ENCODE results near the gene NELL1. TPM values are rescaled to one million over a fixed set of nuclear protein-coding genes. Genes with fewer than 3 reads are reported as not detected.

NELL1 gene
- polyA plus RNA-seq, 1 of the 3 experiments (the other 2 are of a cell fraction), result not detected

GRCh38 chr11:21350613-21351012 lies 681.2 kb downstream of the NELL1 start:
- no peak for DNase-seq
- ChIA-PET POLR2A (no interaction called here), CTCF (no interaction called here)
- no peak overlapping the region for H3K9ac ChIP-seq
- no peaks in the 10 kb centered on the region for H3K9me3 ChIP-seq
- TF ChIP-seq FOSL2 (IDR thresholded peaks at IDR 0.05; ENCODE audit: borderline replicate concordance, low read depth), result no peak
- no peak for TF ChIP-seq MXI1 (IDR thresholded peaks at IDR 0.05; ENCODE audit: low read depth, low read length)
- no peak for TF ChIP-seq TCF12 (IDR thresholded peaks at IDR 0.05)
- no peak for TF ChIP-seq SIN3A (IDR thresholded peaks at IDR 0.05; ENCODE audit: borderline replicate concordance, low read depth, low read length)
- TF ChIP-seq CTCF (IDR thresholded peaks at IDR 0.05), result no peak
- TF ChIP-seq ELF1 (IDR thresholded peaks at IDR 0.05), result no peak
- TF ChIP-seq FOXJ3 (CRISPR knock-in tag; IDR thresholded peaks at IDR 0.05), result no peak
- no peak for TF ChIP-seq ZBTB33 (IDR thresholded peaks at IDR 0.05; ENCODE audit: borderline replicate concordance, low read depth)
- TF ChIP-seq REST (IDR thresholded peaks at IDR 0.05; ENCODE audit: low read depth, low read length), result no peak
- TF ChIP-seq MEF2A (IDR thresholded peaks at IDR 0.05; ENCODE audit: borderline replicate concordance, low read depth), result no peak
- TF ChIP-seq RFX5 (IDR thresholded peaks at IDR 0.05; ENCODE audit: low read length), result no peak
- TF ChIP-seq CHD2 (IDR thresholded peaks at IDR 0.05; ENCODE audit: low read length, partially characterized antibody), result no peak
- no peak for TF ChIP-seq RAD21 (IDR thresholded peaks at IDR 0.05; ENCODE audit: low read length)
- no peak for TF ChIP-seq PBX3 (IDR thresholded peaks at IDR 0.05)
- H4K20me1 ChIP-seq (ENCODE audit: insufficient read depth), result no peaks in the 10 kb centered on the region
- no peaks in the 10 kb centered on the region for H3K27me3 ChIP-seq (ENCODE audit: insufficient read depth)
- H3K27ac ChIP-seq (ENCODE audit: low read depth in 2 of 2, low read length in 1 of 2), result no peak overlapping the region
- H3K9me2 ChIP-seq, result no peaks in the 10 kb centered on the region
- no peaks in the 10 kb centered on the region for H3K36me3 ChIP-seq (replicated peaks in 1 of 2; ENCODE audit: control insufficient read depth in 1 of 2, insufficient read depth in 2 of 2, low read length in 1 of 2)
- H3K4me1 ChIP-seq (ENCODE audit: control insufficient read depth in 1 of 2, insufficient read depth in 2 of 2, low read depth in 1 of 2, low read length in 1 of 2), result no peaks in the 10 kb centered on the region
- H3K4me3 ChIP-seq (ENCODE audit: low read depth in 2 of 2, low read length in 1 of 2), result no peak overlapping the region
- H2AFZ ChIP-seq (ENCODE audit: low read depth), result no peak overlapping the region
- no peaks in the 10 kb centered on the region for H3K79me2 ChIP-seq (ENCODE audit: insufficient read depth)
- 28% methylated on average over 2 of the region's 2 CpGs for WGBS (ENCODE audit: low lambda C conversion rate)
- H3K4me2 ChIP-seq, result no peak overlapping the region
- no peaks in the 10 kb centered on the region for H3F3A ChIP-seq (replicated peaks; ENCODE audit: insufficient read depth)
